HG03159 (cell line): Measurements from ENCODE around the gene RNF4.
"Not testable (repeated sequence)": the region's sequence is repeated elsewhere in the genome, so short reads cannot be mapped to it uniquely, and the experiment has no call there.

Experiments used
- ATAC-seq: cut with Tn5 transposase; IDR thresholded peaks from one replicate; pipeline ENCODE4 v1.9.1; 2021; ENCODE audit warnings: mild to moderate bottlenecking, moderate library complexity; ENCODE audit not compliant: unreplicated experiment

RNF4 gene

GRCh38 chr4:2516635-2517034, 47.7 kb downstream of the RNF4 start:
- ATAC-seq, result no peak

- ATAC-seq, result no peak
Observed at GRCh38 chr4:2526559-2526958, 57.7 kb downstream of the RNF4 start.

GRCh38 chr4:2534904-2535375, 66.0 kb downstream of the RNF4 start:
- no peak for ATAC-seq

DNA sequence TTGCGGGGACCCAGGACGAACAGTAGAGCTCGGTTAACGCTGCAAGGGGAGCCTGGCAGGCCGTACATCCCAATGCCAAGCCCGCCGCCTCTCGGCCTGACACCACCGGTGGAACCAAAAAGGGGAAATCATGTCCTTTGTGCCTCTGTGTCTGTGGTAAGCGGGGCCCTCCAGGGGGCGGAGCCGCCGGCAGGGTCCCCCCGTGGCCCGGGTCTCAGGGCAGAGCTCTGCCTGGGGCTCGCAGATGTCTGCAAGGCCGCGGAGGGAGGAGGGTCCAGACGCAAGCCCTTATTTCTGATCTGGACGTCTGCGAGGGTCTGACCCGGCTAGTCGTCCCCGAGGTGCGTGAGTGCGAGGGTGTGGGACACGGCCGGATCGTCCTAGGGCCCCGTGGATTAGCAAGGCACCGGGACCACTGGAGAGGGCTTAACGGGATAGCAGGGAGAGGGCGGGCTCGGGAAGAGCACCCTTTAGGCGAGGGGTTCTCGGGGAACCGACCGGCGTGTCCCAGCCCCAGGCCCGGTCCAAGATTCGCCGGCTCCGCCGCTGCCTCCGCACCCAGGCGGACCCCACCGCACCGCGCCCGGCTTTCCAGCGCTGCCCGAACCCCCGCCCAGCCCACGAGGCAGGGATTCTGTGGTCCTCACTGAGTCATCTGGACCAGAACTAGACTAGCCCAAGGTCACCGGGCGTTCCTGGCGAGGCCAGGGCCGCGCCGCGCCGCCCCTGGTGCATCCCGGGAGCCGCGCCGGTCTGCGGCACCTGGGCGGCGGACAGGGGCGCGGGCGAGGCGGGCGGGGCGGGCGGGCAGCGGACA, 66.7 kb downstream of the RNF4 start:
- peak; percentile 13 for ATAC-seq

DNA sequence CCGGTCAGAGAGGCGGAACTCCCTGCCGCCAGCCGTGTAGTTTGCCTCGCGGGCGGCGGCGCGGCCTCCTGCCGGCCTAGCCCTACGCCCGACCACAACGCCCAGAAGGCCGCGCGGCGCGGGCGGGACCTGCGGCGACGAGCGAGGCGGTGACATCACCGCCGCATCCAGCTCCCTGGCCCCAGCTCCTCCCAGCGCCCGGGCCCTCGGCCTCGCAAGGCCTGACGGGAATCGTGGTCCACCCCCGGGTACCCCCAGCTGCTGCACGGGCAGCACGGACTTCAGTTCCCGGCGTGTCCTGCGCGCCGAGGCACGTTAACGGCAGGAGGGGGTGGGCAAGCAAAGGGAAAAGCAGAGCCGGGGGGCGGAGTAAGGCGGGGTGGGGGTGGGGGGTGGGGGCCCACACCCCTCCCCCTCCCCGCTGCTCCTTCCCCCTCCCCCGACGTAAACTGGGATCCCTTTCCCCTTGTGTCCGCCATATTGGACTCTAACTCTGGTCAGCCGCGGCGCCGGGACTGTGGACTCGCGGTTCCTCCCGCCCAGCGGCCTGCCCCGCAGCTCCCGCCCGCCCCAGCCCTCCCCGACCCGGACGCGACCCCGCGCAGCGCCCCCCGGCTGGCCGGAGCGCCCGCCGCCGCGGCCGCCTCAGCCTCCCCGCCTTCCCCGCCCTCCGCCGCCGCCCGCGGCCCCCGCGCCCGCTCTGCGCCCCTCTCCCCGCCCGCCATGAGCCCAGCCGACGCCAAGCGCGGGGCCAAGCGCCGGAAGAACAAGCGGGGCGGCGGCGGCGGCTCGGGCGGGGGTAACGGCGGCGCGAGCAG, 67.5 kb downstream of the RNF4 start, which contains the start of gene FAM193A:
Gene FAM193A (plus strand): TSS at position 455 of the 818 bp plus-strand sequence. CDS start 269 bp downstream, at position 724.
- ATAC-seq, result peak; percentile 81

- peak; percentile 18 for ATAC-seq
Observed at GRCh38 chr4:2537011-2537830, 68.3 kb downstream of the RNF4 start.

GRCh38 chr4:2543580-2544191, 74.8 kb downstream of the RNF4 start:
- ATAC-seq, result not testable (repeated sequence)

DNA sequence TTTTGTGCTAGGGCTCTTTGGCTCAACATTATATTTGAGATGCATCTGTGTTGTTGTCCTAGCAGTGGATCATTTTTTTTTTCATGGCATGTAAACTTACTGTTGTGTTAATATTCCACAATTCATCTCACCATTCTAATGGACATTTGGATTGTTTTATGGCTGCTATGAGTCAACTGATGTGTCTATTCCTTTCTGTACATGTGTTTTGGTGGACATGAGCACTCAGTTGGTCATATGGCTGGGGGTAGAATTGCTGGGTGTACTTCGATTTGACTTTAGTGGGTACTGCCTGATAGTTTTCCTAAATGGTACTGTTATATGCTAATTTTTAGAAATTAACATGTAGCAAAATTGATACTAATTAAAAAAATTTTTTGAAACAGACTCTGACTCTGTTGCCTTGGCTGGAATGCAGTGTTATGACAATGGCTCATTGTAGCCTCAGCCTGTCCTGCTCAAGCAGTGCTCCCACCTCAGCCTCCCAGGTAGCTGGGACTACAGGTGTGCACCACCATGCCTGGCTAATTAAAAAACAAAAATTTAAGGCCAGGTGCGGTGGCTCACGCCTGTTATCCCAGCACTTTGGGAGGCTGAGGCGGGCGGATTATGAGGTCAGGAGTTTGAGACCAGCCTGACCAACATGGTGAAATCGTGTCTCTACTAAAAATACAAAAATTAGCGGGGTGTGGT, 76.6 kb downstream of the RNF4 start:
- no peak for ATAC-seq

DNA sequence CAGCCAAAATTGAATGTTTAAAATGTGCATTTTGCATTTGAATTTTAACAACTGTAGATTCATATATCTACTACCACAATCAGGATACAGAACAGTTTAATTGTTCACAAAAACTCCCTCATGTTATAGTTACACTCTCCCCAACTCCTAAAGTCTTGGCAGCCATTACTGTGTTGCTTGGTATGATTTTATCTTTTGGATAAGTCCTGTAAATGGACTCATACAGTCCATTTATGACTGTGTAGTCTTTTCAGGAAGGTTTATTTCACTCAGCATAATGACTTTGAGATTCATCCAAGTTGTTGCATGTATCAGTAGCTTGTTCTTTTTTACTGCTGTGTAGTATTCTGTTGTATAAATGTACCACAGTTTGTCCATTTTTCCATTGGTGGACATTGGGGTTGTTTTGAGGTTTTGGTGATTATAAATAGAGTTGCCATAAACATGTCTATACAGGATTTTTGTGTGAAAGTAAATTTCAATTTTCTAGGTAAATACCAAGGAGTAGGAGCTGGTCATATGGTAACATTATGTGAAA, 77.4 kb downstream of the RNF4 start:
- ATAC-seq, result no peak

- ATAC-seq, result not testable (repeated sequence)
Observed at GRCh38 chr4:2546961-2547691, 78.2 kb downstream of the RNF4 start.

- no peak for ATAC-seq
Observed at GRCh38 chr4:2551118-2551517, 82.2 kb downstream of the RNF4 start.

DNA sequence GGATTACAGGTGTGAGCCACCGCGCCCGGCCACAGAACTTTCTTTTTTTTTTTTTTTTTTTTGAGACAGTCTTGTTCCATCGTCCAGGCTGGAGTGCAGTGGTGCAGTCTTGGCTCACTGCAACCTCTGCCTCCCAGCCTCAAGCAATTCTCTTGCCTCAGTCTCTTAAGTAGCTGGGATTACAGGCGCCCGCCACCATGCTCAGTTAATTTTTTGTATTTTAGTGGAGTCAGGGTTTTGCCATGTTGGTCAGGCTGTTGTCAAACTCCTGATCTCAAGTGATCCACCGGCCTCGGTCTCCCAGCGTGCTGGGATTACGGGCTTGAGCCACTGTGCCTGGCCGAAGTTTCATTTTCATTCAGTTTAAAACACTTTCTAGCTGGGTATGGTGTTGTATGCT, 83.9 kb downstream of the RNF4 start:
- ATAC-seq, result no peak

DNA sequence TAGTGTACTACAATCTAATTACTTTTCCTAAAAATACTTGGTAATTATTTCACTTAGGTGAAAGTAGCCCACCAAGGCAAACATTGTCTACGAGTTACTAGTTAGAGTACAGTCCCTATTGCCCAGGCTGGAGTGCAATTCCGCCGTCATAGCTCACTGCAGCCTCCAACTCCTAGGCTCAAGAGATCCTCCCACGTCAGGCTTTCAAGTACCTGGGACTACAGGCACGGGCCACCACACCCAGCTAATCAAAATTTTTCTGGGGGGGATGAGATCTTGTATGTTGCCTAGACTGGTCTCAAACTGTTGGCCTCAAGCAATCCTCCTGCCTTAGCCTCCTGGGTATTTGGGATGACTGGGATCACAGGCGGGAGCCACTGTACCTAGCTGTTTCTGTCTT, 89.4 kb downstream of the RNF4 start:
- ATAC-seq, result no peak

DNA sequence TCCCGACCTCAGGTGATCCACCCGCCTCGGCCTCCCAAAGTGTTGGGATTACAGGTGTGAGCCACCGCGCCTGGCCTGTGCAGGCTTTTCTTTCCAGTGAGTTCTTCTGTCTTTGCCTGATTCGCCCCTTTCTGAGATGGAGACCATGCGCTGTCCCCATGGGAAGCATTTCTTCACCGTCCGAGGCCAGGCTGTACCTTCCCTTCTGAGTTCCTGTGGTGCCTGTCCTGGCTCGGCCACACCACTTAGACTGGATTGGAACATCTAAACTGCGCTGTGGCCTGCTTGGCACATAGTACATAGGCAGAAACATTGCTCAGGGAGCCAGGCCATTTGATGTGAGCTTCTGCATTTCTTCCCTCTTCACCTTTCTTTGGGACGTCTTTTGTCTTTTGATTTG, 91.3 kb downstream of the RNF4 start:
- no peak for ATAC-seq
